Tibial nerve (tissue), 4 donors: Measurements from ENCODE around the gene WT1. TPM values are rescaled to one million over a fixed set of nuclear protein-coding genes. Genes with fewer than 3 reads are reported as not detected.
"Not testable (repeated sequence)": the region's sequence is repeated elsewhere in the genome, so short reads cannot be mapped to it uniquely, and the experiment has no call there.

ENCODE experiments used
- DNase-seq, 2 donors: peaks; one replicate each; pipeline ENCODE4 v3.0.0-alpha.2; 2019; ENCODE audit warnings: low spot score in 2 of 2
- H3K27ac ChIP-seq, 4 donors: fragments of 200-600 bp; sonication (generic) in 3 of 4; one replicate each; pipeline ENCODE4 v1.5.1; 2017 to 2019; ENCODE audit warnings: mild to moderate bottlenecking in 1 of 4
- H3K27me3 ChIP-seq, 2 donors: fragments of 200-600 bp; sonication (generic) in 1 of 2; one replicate each; pipeline versions ENCODE4 v1.5.1 to v1.6.0; 2017 to 2019
- H3K36me3 ChIP-seq, 3 donors: fragments of 200-600 bp; sonication (generic); one replicate each; pipeline ENCODE4 v1.5.1; 2018 to 2019
- H3K4me1 ChIP-seq, 4 donors: fragments of 200-600 bp; sonication (generic) in 3 of 4; one replicate each; pipeline ENCODE4 v1.5.1; 2017 to 2019
- H3K4me3 ChIP-seq, 4 donors: fragments of 200-600 bp; sonication (generic) in 3 of 4; one replicate each; pipeline ENCODE4 v1.5.1; 2017 to 2019; ENCODE audit warnings: mild to moderate bottlenecking in 1 of 4, moderate library complexity in 1 of 4
- H3K9me3 ChIP-seq, 4 donors: fragments of 200-600 bp; sonication (generic) in 3 of 4; one replicate each; pipeline ENCODE4 v1.5.1; 2017 to 2019
- EP300 ChIP-seq, 2 donors: sonication (generic); formaldehyde crosslinking; IDR thresholded peaks; one replicate each; pipeline ENCODE4 v1.6.1; 2017; ENCODE audit warnings: antibody characterized with exemption in 2 of 2, mild to moderate bottlenecking in 1 of 2
- POLR2A ChIP-seq, 2 donors: fragments of 450-650 bp; IDR thresholded peaks; one replicate each; pipeline ENCODE4 v1.6.1; 2017; ENCODE audit warnings: antibody characterized with exemption in 2 of 2, mild to moderate bottlenecking in 2 of 2, moderate library complexity in 2 of 2
- WGBS, 2 donors: methylation state at CpG; one replicate each; pipeline ENCODE4 v1.1.5; 2018; 5-methylcytosine and 5-hydroxymethylcytosine counted together
- total RNA-seq, 4 donors: library from RNA; depleted of rRNA; stranded (reverse); fragments of >200 nt; gene quantifications; one replicate each; pipeline ENCODE4 v1.1.0, GENCODE V29; 2016
- TF ChIP-seq, protein P1 (sequence below), 5 experiments: fragments of 200-600 bp in 3 of 5; fragments of 450-650 bp in 2 of 5; sonication (generic) in 3 of 5; IDR thresholded peaks; one replicate each; pipeline ENCODE4 v1.5.1; 2016 to 2019; ENCODE audit warnings: antibody characterized with exemption in 5 of 5, mild to moderate bottlenecking in 3 of 5, moderate library complexity in 2 of 5

WT1 gene
- total RNA-seq, 4 donors from 2014 or later, result not detected

DNA sequence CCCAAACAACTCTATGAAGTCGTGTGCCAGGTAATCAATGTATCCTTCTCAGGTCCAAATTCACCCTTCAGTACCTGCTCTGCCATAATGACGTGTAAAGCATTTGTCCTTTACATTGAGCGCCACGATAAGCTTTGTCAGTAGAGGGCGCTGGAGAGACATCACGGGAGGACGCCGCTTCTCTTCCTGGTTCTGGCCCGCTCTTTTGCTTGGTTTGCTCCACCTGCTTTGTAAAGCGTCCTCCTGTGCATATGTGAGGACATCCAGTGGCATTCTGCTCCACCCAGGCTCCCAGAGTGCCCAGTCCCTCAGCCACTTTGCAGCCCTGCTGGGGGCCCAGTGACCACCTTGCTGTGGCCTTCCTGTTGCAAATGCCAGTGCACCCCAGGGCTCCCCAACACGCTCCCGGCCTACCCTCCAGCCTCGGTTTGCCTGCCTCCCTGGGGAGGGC is 61.1 kb downstream of the WT1 start:
- Histone ChIP-seq H3K36me3 (no peaks in the 10 kb centered on the region), H3K27ac (no peak overlapping the region), H3K27me3 (no peaks in the 10 kb centered on the region), H3K4me3 (no peak overlapping the region), H3K4me1 (no peaks in the 10 kb centered on the region), H3K9me3 (peaks cover 0 to 12% (median 0%) of the 10 kb centered on the region in 4 donors)
- TF ChIP-seq, protein P1, sequence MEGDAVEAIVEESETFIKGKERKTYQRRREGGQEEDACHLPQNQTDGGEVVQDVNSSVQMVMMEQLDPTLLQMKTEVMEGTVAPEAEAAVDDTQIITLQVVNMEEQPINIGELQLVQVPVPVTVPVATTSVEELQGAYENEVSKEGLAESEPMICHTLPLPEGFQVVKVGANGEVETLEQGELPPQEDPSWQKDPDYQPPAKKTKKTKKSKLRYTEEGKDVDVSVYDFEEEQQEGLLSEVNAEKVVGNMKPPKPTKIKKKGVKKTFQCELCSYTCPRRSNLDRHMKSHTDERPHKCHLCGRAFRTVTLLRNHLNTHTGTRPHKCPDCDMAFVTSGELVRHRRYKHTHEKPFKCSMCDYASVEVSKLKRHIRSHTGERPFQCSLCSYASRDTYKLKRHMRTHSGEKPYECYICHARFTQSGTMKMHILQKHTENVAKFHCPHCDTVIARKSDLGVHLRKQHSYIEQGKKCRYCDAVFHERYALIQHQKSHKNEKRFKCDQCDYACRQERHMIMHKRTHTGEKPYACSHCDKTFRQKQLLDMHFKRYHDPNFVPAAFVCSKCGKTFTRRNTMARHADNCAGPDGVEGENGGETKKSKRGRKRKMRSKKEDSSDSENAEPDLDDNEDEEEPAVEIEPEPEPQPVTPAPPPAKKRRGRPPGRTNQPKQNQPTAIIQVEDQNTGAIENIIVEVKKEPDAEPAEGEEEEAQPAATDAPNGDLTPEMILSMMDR (IDR thresholded peaks at IDR 0.05), result peak in 2 of 5 experiments; percentile 4 to 11
- no peak for TF ChIP-seq POLR2A (IDR thresholded peaks at IDR 0.05)
- peak in 1 of 2 donors; percentile 6 for DNase-seq
- 31 to 34% methylated on average over 11 to 13 of the region's 13 CpGs for WGBS, 2 donors

DNA sequence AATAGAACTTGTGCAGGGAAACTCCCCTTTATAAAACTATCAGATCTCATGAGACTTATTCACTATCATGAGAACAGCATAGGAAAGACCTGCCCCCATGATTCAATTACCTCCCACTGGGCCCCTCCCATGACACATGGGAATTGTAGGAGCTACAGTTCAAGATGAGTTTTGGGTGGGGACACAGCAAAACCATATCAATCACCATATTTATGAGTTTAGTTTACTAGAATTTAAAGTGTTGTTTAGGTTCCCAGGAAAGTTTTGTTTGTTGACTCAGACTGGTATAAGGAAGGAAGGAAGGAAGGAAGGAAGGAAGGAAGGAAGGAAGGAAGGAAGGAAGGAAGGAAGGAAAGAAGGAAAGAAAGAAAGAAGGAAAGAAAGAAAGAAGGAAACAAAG is 65.4 kb downstream of the WT1 start:
- not testable (repeated sequence) for H3K27me3 ChIP-seq, H3K27ac ChIP-seq, H3K36me3 ChIP-seq, H3K4me3 ChIP-seq, H3K4me1 ChIP-seq, DNase-seq
- H3K9me3 ChIP-seq, result peaks cover 0 to 11% (median 0%) of the 10 kb centered on the region in 4 donors

DNA sequence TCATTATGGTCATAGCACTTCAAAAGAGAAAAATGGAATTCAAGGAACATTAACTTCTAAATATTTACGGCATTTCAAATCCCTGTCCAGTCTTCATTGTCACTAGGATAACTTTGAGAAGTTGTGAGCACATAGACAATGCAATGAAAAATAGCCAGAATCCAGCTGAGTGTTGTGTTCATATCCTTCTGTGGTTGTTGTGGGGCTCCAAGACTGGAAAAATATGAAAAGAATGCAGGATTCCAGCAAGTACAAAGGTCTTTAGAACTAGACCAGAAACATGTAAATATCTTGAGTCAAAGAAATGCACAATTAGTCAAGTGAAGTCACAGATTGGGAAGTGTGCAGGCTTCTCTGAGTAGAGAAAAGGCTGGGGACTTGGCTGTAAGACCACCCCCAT is 68.7 kb downstream of the WT1 start:
- TF ChIP-seq, protein P1 (IDR thresholded peaks at IDR 0.05), result no peak
- TF ChIP-seq EP300 (IDR thresholded peaks at IDR 0.05), result no peak
- no peak for TF ChIP-seq POLR2A (IDR thresholded peaks at IDR 0.05)
- Histone ChIP-seq H3K27me3 (no peaks in the 10 kb centered on the region), H3K27ac (no peak overlapping the region), H3K4me3 (no peak overlapping the region), H3K4me1 (no peaks in the 10 kb centered on the region), H3K9me3 (peaks cover 0 to 11% (median 0%) of the 10 kb centered on the region in 4 donors), H3K36me3 (no peaks in the 10 kb centered on the region)
- WGBS, 2 donors, result 40 to 43% methylated on average over 1 of the region's 1 CpG
- no peak for DNase-seq

DNA sequence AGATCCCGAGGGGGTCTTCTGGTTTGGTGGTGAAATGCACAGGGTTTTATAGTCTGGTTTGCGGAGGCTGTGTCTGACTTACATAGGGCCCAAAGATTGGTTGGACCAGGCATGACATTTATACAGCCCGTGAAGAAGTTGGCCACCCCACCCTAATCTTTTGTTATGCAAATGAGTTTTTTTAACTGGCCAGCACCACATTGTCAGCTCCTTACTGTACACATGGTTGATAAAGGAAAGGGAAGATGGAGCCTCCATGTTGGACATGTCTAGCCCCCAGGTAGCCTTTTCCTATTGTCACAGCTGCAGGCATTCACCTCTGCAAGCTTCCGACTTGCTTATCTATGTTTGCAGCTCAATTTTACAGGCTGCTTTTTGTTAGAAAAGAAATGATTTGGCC is 70.1 kb downstream of the WT1 start:
- DNase-seq, result no peak
- peaks cover 0 to 11% (median 0%) of the 10 kb centered on the region in 4 donors for H3K9me3 ChIP-seq
- no peaks in the 10 kb centered on the region for H3K27me3 ChIP-seq
- no peak overlapping the region for H3K27ac ChIP-seq
- TF ChIP-seq EP300 (IDR thresholded peaks at IDR 0.05) (no peak), POLR2A (IDR thresholded peaks at IDR 0.05) (no peak)
- TF ChIP-seq, protein P1 (IDR thresholded peaks at IDR 0.05), result no peak
- H3K4me3 ChIP-seq, result no peak overlapping the region
- WGBS, 2 donors, result 81% methylated on average over 4 of the region's 4 CpGs
- no peaks in the 10 kb centered on the region for H3K4me1 ChIP-seq
- no peaks in the 10 kb centered on the region for H3K36me3 ChIP-seq

DNA sequence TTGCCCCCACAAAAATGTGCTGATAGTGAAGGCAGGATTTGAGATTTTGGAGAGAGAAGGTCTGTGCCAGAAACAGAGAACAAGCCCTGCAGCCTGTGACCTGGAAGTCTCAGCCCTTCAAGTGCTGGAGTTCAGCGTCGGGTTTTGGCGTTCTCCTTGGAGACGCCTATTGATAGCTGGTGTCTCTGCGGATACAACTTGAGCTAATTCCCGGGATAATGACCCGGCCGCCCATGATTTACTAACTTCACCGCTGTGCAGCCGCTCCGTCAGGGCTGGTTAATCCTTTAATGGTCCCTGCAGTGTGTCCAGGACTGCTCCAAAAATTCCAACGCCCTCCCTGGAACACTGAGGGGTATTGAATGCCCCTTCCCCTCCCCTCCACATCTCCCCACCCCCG is 76.6 kb downstream of the WT1 start:
- no peak overlapping the region for H3K27ac ChIP-seq
- 7 to 13% methylated on average over 13 of the region's 13 CpGs for WGBS, 2 donors
- DNase-seq, result no peak

More for the DNA sequence above, 76.6 kb downstream of the WT1 start:
- Histone ChIP-seq H3K9me3 (no peaks in the 10 kb centered on the region), H3K4me1 (no peaks in the 10 kb centered on the region), H3K27me3 (no peaks in the 10 kb centered on the region), H3K36me3 (no peaks in the 10 kb centered on the region), H3K4me3 (no peak overlapping the region)
- no peak for TF ChIP-seq EP300 (IDR thresholded peaks at IDR 0.05)
- TF ChIP-seq, protein P1 (IDR thresholded peaks at IDR 0.05), result no peak
- TF ChIP-seq POLR2A (IDR thresholded peaks at IDR 0.05), result no peak
